Activated CD4-positive, alpha-beta T cell treated with anti-CD3 and anti-CD28 coated beads, Interleukin-2, amount 50 U/mL, for 16 hours (primary cell): Measurements from ENCODE around the gene SMAD6.

Experiments used
- DNase-seq: peaks from one replicate; pipeline ENCODE4 v3.0.0-alpha.2; 2020

Gene SMAD6

GRCh38 chr15:66721954-66722353 lies 19.9 kb downstream of the SMAD6 start:
- no peak for DNase-seq

- no peak for DNase-seq
These were observed 20.9 kb downstream of the SMAD6 start for GRCh38 chr15:66722757-66723540.

- no peak for DNase-seq
These were observed 22.0 kb downstream of the SMAD6 start for GRCh38 chr15:66723826-66724731.

- no peak for DNase-seq
These were observed 22.9 kb downstream of the SMAD6 start for GRCh38 chr15:66724732-66725463.

GRCh38 chr15:66725464-66725785 lies 23.4 kb downstream of the SMAD6 start:
- DNase-seq, result no peak

GRCh38 chr15:66726386-66726785 lies 24.4 kb downstream of the SMAD6 start:
- DNase-seq, result no peak

- DNase-seq, result no peak
These were observed 27.4 kb downstream of the SMAD6 start for GRCh38 chr15:66729331-66729951.

- peak; percentile 50 for DNase-seq
These were observed 28.4 kb downstream of the SMAD6 start for GRCh38 chr15:66730168-66731021.

- no peak for DNase-seq
These were observed 31.9 kb downstream of the SMAD6 start for GRCh38 chr15:66733976-66734375.

GRCh38 chr15:66734961-66735908 lies 33.2 kb downstream of the SMAD6 start:
- DNase-seq, result no peak

- DNase-seq, result no peak
These were observed 33.9 kb downstream of the SMAD6 start for GRCh38 chr15:66735909-66736305.

- no peak for DNase-seq
These were observed 35.4 kb downstream of the SMAD6 start for GRCh38 chr15:66737243-66738010.

GRCh38 chr15:66738116-66738515 lies 36.1 kb downstream of the SMAD6 start:
- DNase-seq, result no peak

GRCh38 chr15:66738595-66738994 lies 36.6 kb downstream of the SMAD6 start:
- no peak for DNase-seq

GRCh38 chr15:66739287-66739686 lies 37.3 kb downstream of the SMAD6 start:
- no peak for DNase-seq

GRCh38 chr15:66740802-66741201 lies 38.8 kb downstream of the SMAD6 start:
- no peak for DNase-seq

GRCh38 chr15:66741646-66742045 lies 39.6 kb downstream of the SMAD6 start:
- DNase-seq, result no peak

GRCh38 chr15:66742286-66742685 lies 40.2 kb downstream of the SMAD6 start:
- no peak for DNase-seq

- no peak for DNase-seq
These were observed 41.2 kb downstream of the SMAD6 start for GRCh38 chr15:66743204-66743603.
